Measurements from ENCODE around the gene MXI1.

The MXI1 gene

DNA sequence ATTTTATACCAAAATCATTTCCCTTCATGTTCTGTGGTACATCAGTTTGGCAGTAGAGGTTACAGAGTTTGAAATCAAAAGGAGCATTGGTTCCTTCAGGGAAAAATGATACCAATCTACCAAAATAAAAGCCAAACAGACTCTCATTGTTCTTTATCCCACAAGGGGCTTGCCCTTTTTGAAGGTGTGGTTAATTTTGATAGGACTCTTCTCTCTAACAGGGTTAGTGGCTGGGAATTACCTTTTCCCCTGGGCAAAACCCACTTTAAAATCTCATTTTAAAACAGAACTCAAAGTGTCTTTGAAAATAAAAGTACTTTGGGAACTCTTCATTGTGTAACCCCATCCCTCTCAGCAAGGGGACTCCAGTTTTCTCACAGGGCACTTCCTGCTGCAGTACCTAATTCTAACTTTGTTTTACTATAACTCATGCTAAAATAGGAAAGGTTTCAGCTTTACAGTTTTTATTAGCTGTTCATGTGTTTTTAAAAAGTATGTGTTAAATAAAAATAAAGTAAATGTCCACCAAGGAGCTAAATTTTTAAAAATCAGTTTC lies 66.7 kb downstream of the MXI1 start:
- DNase-seq (ENCODE audit: low spot score), result no peak
- in situ Hi-C loops (cut with MboI; ENCODE audit: low pct_unique_long_range_greater_than_20kb, low sequenced_read_pairs, unreplicated experiment), result no loop called here
- TF ChIP-seq, protein P1, sequence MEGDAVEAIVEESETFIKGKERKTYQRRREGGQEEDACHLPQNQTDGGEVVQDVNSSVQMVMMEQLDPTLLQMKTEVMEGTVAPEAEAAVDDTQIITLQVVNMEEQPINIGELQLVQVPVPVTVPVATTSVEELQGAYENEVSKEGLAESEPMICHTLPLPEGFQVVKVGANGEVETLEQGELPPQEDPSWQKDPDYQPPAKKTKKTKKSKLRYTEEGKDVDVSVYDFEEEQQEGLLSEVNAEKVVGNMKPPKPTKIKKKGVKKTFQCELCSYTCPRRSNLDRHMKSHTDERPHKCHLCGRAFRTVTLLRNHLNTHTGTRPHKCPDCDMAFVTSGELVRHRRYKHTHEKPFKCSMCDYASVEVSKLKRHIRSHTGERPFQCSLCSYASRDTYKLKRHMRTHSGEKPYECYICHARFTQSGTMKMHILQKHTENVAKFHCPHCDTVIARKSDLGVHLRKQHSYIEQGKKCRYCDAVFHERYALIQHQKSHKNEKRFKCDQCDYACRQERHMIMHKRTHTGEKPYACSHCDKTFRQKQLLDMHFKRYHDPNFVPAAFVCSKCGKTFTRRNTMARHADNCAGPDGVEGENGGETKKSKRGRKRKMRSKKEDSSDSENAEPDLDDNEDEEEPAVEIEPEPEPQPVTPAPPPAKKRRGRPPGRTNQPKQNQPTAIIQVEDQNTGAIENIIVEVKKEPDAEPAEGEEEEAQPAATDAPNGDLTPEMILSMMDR (IDR thresholded peaks at IDR 0.05; ENCODE audit: extremely low read depth, insufficient read depth, missing control alignments), result no peak

DNA sequence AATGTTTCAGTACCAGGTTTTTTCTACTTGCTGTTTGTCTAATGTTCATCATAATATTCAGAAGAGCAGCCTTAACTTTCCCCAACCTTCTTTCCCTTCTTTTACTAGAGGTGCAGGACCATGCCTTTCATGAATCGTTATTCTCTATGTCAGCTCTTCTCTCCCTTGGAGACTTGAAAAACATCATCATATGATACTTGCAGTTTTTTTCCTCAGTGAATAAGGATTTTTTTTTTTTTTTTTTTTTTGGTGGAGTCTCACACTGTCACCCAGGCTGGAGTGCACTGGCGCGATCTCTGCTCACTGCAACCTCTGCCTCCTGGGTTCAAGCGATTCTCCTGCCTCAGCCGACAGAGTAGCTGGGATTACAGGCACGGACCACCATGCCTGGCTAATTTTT lies 67.2 kb downstream of the MXI1 start:
- in situ Hi-C loops (cut with MboI; ENCODE audit: low pct_unique_long_range_greater_than_20kb, low sequenced_read_pairs, unreplicated experiment), result loop anchor here (5.0 kb wide), 1 partner anchor 137 kb away; no protein-coding TSS in a partner anchor
- no peak for DNase-seq (ENCODE audit: low spot score)
- TF ChIP-seq, protein P1 (IDR thresholded peaks at IDR 0.05; ENCODE audit: extremely low read depth, insufficient read depth, missing control alignments), result no peak

DNA sequence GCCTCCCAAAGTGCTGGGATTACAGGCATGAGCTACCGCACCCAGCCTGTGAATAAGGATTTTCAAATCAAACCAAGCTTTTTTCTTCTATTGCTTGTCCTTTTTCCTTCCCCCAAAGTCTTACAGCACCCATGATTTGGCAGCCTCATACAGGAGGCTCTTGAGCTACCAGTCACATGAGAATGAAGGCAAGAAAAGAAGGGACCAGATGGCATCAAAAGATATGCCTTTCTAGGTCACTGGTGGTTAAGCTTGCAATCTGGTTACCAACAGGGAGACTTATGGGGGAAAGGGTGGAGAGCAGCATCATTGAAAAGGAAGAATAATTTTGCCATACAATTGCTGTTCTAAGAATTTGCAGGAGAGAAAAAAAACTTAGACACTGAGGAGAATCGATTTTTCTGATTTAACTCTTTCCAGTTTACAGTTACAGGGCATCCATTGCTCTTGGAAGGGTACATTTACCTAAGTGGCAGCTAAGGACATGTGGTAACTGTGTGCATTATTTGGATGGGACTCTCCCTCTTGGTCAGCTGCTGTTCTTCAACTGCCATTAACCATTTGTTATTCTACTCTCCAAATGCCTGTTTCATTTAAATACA lies 67.8 kb downstream of the MXI1 start:
- DNase-seq (ENCODE audit: low spot score), result no peak
- TF ChIP-seq, protein P1 (IDR thresholded peaks at IDR 0.05; ENCODE audit: extremely low read depth, insufficient read depth, missing control alignments), result no peak
- in situ Hi-C loops (cut with MboI; ENCODE audit: low pct_unique_long_range_greater_than_20kb, low sequenced_read_pairs, unreplicated experiment), result loop anchor here (5.0 kb wide), 1 partner anchor 138 kb away; no protein-coding TSS in a partner anchor

DNA sequence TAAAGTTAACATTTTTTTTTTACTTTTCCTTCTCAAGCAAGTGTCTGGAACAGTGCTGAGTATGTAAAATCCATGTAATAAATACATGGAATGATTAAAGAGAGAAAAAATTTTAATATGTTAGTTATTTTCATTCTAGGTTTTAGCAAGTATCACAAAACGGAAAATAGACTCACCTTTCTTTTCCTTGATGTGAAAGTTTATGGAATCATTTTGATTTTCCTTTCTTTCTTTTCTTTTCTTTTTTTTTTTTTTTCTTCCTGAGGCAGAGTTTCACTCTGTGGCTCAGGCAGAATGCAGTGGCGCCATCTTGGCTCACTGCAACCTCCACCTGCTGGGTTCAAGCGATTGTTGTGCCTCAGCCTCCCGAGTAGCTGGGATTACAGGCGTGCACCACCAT lies 69.2 kb downstream of the MXI1 start:
- TF ChIP-seq, protein P1 (IDR thresholded peaks at IDR 0.05; ENCODE audit: extremely low read depth, insufficient read depth, missing control alignments), result no peak
- in situ Hi-C loops (cut with MboI; ENCODE audit: low pct_unique_long_range_greater_than_20kb, low sequenced_read_pairs, unreplicated experiment), result loop anchor here (5.0 kb wide), 1 partner anchor 139 kb away; no protein-coding TSS in a partner anchor
- no peak for DNase-seq (ENCODE audit: low spot score)

DNA sequence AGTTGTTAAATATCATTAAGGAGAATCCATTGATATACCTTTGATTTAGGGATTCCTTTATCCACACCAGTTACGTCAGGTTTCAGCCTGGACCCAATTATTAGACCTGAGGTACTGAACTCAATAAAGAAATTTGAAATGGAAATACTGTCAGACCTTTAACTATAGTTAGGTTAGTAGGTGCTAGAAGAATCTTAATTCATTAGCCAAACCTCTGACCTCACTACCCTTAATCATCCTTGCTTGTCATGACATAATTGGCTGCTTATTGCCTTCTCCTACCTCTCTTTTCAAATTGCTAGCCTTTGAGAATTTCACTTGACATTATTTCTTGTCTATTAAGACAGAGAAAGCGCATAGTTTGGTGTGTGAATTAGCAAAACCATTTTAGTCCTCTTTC lies 70.2 kb downstream of the MXI1 start:
- in situ Hi-C loops (cut with MboI; ENCODE audit: low pct_unique_long_range_greater_than_20kb, low sequenced_read_pairs, unreplicated experiment), result loop anchor here (5.0 kb wide), 1 partner anchor 140 kb away; no protein-coding TSS in a partner anchor
- DNase-seq (ENCODE audit: low spot score), result no peak
- TF ChIP-seq, protein P1 (IDR thresholded peaks at IDR 0.05; ENCODE audit: extremely low read depth, insufficient read depth, missing control alignments), result no peak

DNA sequence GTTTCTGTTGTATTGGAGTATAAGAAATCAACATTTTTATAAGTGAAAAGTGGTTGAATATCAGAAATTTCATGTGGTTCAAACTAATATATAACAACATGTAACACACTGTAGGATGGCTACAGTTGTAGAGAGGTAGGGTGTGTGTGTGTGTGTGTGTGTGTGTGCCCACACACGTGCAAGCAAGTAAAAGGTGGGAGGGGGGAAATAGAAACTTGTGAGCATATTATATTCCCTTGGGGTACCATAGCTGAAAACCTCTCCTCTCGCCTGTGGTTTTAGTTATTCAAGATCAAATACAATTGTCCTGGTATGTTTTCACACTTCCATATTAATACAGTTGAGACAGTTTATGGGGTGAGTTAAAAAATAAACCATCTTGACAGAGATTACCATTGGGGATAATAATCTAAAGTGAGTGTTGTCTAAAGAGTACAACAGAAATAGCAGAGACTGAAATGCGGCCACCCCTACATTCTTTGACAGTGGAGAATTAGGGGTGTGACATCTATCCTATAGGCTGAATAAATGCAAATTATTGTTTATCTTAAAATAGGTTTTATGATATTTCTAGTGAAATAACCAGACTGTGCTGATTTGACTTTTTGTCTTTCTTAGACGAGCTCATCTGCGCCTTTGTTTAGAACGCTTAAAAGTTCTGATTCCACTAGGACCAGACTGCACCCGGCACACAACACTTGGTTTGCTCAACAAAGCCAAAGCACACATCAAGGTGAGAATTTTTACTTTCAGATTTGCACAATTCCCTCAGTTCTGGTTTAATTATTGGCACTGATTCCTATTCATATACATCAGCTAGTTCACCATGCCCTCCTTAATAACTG lies 71.4 kb downstream of the MXI1 start:
- in situ Hi-C loops (cut with MboI; ENCODE audit: low pct_unique_long_range_greater_than_20kb, low sequenced_read_pairs, unreplicated experiment), result loop anchor here (5.0 kb wide), 1 partner anchor 141 kb away; no protein-coding TSS in a partner anchor
- no peak for DNase-seq (ENCODE audit: low spot score)
- TF ChIP-seq, protein P1 (IDR thresholded peaks at IDR 0.05; ENCODE audit: extremely low read depth, insufficient read depth, missing control alignments), result no peak

All from GM13977 (cell line).